Measurements from ENCODE around the gene RNF10. TPM values are rescaled to one million over a fixed set of nuclear protein-coding genes. Genes with fewer than 3 reads are reported as not detected.
"Not testable (repeated sequence)": the region's sequence is repeated elsewhere in the genome, so short reads cannot be mapped to it uniquely, and the experiment has no call there.

Gene RNF10
- total RNA-seq, 4 donors from 2014 or later: 99.9 to 162 (median 118) TPM

DNA sequence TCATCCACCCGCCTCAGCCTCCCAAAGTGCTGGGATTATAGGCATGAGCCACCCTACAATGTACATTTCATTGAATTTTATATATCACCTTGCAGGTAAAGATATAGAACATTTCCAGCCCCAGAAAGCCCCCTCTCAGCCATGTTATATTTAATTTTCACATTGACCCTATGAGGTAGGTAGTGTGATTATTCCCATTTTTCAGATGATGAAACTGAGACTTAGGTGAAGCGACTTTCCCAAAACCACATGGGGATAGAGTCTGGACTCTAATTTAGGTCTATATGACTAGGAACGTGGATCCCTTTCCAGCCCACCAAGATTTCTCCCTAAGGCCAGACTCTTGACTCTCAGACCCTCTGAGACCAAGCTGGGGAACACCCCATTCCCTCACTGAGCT, 62.7 kb downstream of the RNF10 start:
- TF ChIP-seq POLR2A (IDR thresholded peaks at IDR 0.05): no peak
- TF ChIP-seq, protein P1, sequence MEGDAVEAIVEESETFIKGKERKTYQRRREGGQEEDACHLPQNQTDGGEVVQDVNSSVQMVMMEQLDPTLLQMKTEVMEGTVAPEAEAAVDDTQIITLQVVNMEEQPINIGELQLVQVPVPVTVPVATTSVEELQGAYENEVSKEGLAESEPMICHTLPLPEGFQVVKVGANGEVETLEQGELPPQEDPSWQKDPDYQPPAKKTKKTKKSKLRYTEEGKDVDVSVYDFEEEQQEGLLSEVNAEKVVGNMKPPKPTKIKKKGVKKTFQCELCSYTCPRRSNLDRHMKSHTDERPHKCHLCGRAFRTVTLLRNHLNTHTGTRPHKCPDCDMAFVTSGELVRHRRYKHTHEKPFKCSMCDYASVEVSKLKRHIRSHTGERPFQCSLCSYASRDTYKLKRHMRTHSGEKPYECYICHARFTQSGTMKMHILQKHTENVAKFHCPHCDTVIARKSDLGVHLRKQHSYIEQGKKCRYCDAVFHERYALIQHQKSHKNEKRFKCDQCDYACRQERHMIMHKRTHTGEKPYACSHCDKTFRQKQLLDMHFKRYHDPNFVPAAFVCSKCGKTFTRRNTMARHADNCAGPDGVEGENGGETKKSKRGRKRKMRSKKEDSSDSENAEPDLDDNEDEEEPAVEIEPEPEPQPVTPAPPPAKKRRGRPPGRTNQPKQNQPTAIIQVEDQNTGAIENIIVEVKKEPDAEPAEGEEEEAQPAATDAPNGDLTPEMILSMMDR (IDR thresholded peaks at IDR 0.05): no peak
- 92 to 95% methylated on average over 3 of the region's 3 CpGs for WGBS, 2 donors

DNA sequence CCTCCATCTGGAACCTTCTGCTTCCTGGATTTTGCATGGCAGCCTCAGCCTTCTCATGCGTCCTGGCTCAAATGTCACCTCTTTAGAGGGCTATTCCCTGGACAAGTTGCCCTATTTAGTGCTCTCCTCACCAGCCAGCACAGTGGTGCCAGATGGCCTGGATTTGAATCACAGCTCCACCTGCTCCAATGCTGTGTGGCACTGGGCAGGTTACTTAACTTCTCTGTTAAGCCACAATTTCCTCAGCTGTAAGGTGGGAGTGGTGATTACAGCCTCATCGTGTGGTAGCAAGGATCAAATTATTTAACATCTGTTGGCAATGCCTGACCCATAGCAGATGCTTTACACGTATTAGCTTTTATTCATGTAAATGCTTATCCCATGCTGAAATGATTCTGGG, 63.7 kb downstream of the RNF10 start:
- 57 to 76% methylated on average over 3 of the region's 3 CpGs for WGBS, 2 donors
- no peak for TF ChIP-seq POLR2A (IDR thresholded peaks at IDR 0.05)
- TF ChIP-seq, protein P1 (IDR thresholded peaks at IDR 0.05): no peak
- H3K4me3 ChIP-seq (ENCODE audit: low read depth, poor library complexity, severe bottlenecking): no peak overlapping the region
- no peak for DNase-seq (ENCODE audit: low spot score in 2 of 2)
- intact Hi-C loops (cut with DNase I; ENCODE audit: low total_unique reads): no loop called here

More for the DNA sequence above, 62.7 kb downstream of the RNF10 start:
- intact Hi-C loops (cut with DNase I; ENCODE audit: low total_unique reads): no loop called here
- DNase-seq (ENCODE audit: low spot score in 2 of 2): no peak
- no peak overlapping the region for H3K4me3 ChIP-seq (ENCODE audit: low read depth, poor library complexity, severe bottlenecking)

DNA sequence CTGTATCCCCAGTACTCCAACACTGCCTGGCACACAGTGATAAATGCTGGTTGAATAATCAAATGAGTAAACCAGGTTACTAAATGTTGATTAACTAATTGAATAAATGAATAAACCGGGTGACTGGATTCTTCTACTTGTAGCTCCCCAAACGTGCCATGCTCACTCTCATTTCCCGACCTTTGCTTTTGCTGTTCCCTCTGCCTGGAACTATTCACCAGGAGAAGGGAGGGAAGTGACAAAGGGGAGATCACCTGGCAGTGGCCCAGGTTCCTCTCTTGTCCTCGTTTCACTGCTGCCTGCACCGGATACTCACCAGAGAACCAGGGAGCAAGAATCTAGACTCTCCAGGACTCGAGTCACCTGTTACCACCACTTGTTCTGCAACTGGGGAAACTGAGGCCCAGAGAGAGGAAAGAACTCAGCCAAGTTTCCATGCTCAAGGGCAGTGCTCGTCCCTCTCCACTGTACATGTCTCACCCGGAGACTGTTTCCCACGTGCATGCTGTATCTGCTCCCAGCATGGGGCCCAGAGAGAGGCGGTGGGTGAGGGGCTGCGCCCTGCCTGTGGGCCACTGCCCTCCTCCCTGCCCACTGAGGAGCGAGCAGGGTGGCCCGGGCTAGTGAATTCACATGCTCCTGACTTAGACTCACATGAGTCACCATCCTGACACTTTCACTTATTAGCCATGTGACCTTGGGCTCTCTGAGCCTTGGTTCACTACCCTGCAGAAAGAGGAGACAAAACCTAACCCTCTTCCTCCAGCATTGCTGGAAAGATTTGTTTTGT, 64.7 kb downstream of the RNF10 start:
- no peak for TF ChIP-seq POLR2A (IDR thresholded peaks at IDR 0.05)
- TF ChIP-seq, protein P1 (IDR thresholded peaks at IDR 0.05): no peak
- H3K4me3 ChIP-seq (ENCODE audit: low read depth, poor library complexity, severe bottlenecking): no peak overlapping the region
- no peak for DNase-seq (ENCODE audit: low spot score in 2 of 2)
- 49 to 52% methylated on average over 13 of the region's 13 CpGs for WGBS, 2 donors
- intact Hi-C loops (cut with DNase I; ENCODE audit: low total_unique reads): no loop called here

DNA sequence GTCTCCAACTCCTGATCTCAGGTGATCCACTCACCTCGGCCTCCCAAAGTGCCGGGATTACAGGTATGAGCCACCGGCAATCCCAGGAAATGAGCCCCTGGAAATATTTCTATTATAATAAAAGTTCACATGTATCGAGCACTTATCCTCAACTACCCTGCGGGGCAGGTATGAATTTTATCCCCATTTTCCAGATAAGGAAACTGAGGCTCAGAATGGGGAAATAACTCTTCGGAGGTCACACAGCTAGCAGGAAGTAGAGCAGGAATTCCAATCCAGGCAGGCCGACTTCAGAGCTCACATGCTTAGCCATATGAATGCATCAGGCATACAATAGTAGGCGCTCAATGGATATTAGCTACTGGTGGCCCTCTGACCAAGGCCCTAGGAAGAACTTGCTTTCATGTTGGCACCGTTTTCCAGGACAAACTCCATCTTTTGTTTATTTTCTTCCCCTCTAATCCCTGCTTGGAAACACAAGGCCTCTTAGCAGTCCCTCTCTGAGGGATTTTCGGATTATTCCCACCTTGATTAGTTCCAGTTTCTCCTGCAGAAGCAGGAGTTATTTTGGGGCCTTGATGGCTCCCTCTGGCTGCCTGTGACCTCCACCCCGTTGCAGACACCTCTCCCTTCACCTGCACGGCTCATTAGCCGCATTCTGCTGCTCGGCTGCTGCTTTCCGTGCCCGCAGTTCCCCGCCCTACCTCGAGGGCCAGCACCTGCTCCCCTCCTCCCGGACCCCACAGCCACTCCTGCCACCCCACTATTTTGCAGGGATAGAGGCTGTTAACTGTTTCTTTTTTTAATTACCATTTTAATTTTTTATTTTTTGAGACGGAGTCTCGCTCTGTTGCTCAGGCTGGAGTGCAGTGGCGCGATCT, 65.8 kb downstream of the RNF10 start:
- intact Hi-C loops (cut with DNase I; ENCODE audit: low total_unique reads): no loop called here
- no peak overlapping the region for H3K4me3 ChIP-seq (ENCODE audit: low read depth, poor library complexity, severe bottlenecking)
- no peak for TF ChIP-seq POLR2A (IDR thresholded peaks at IDR 0.05)
- TF ChIP-seq, protein P1 (IDR thresholded peaks at IDR 0.05): no peak
- WGBS, 2 donors: 67 to 72% methylated on average over 23 of the region's 23 CpGs
- DNase-seq (ENCODE audit: low spot score in 2 of 2): no peak

DNA sequence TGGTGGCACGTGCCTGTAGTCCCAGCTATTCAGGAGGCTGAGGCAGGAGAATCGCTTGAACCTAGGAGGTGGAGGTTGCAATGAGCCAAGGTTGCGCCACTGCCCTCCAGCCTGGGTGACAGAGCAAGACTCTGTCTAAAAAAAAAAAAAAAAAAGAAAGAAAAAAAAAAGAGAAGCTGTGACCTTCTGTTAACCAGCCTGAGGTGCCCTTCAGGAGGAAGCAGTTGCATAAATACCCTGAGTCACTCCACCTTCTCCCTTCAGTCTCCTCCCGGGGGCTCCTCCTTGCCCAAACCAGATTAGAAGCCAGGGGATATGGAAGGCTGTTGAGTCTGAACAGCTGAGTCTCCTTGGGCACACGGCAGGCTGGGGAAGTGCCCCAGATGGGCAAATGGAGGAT, 68.3 kb downstream of the RNF10 start:
- intact Hi-C loops (cut with DNase I; ENCODE audit: low total_unique reads); DNase-seq (ENCODE audit: low spot score in 2 of 2); H3K4me3 ChIP-seq (ENCODE audit: low read depth, poor library complexity, severe bottlenecking): not testable (repeated sequence)
- WGBS, 2 donors: 71 to 73% methylated on average over 5 of the region's 5 CpGs

DNA sequence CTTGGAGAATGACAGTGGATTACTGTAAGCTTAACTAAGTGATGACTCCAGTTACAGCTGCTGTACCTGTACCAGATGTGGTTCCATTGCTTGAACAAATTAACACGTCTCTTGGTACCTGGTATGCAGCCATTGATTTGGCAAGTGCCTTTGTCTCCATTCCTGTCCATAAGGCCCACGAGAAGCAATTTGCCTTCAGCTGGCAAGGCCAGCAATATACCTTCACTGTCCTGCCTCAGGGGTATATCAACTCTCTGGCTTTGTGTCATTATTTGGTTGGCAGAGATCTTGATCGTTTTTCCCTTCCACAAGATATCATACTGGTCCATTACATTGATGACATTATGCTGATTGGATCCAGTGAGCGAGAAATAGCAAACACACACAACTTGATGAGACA, 76.4 kb downstream of the RNF10 start:
- TF ChIP-seq POLR2A (IDR thresholded peaks at IDR 0.05): no peak
- TF ChIP-seq, protein P1 (IDR thresholded peaks at IDR 0.05): no peak
- 79 to 85% methylated on average over 4 of the region's 4 CpGs for WGBS, 2 donors
- no peak overlapping the region for H3K4me3 ChIP-seq (ENCODE audit: low read depth, poor library complexity, severe bottlenecking)
- intact Hi-C loops (cut with DNase I; ENCODE audit: low total_unique reads): no loop called here
- DNase-seq (ENCODE audit: low spot score in 2 of 2): no peak

DNA sequence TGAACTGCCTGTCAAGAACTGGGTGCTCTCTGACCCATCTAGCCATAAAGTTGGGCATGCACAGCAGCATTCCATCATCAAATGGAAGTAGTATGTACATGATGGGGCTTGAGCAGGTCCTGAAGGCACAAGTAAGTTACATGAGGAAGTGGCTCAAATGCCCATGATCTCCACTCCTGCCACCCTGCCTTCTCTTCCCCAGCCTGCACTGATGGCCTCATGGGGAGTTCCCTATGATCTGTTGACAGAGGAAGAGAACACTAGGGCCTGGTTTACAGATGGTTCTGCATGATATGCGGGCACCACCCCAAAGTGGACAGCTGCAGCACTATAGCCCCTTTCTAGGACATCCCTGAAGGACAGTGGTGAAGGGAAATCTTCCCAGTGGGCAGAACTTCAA, 77.4 kb downstream of the RNF10 start:
- intact Hi-C loops (cut with DNase I; ENCODE audit: low total_unique reads); H3K4me3 ChIP-seq (ENCODE audit: low read depth, poor library complexity, severe bottlenecking); DNase-seq (ENCODE audit: low spot score in 2 of 2): not testable (repeated sequence)
- WGBS, 2 donors: 73 to 87% methylated on average over 1 of the region's 1 CpG
